Prostate gland (tissue), 2 donors: Measurements from ENCODE around the gene NRSN2. TPM values are rescaled to one million over a fixed set of nuclear protein-coding genes. Genes with fewer than 3 reads are reported as not detected.

Source experiments
- DNase-seq: peaks from one replicate; pipeline ENCODE4 v3.0.0-alpha.2; 2019; ENCODE audit warnings: low spot score
- H3K27ac ChIP-seq, 2 donors: fragments of 200-600 bp; sonication (generic); 2 replicates each; pipeline ENCODE4 v1.5.1; 2017 to 2019
- H3K27me3 ChIP-seq: fragments of 200-600 bp; sonication (generic); replicated peaks from 2 replicates; pipeline ENCODE4 v1.5.1; 2019; ENCODE audit not compliant: insufficient read depth
- H3K36me3 ChIP-seq, 2 donors: fragments of 200-600 bp; sonication (generic); 1 replicate in 1 of 2; 2 replicates in 1 of 2; pipeline versions ENCODE4 v1.5.1 to v1.8.1; 2017 to 2019
- H3K4me1 ChIP-seq: fragments of 200-600 bp; sonication (generic); replicated peaks from 2 replicates; pipeline ENCODE4 v1.5.1; 2019
- H3K4me3 ChIP-seq, 2 donors: fragments of 200-600 bp; sonication (generic); 2 replicates each; pipeline ENCODE4 v1.5.1; 2017 to 2019
- H3K9me3 ChIP-seq: fragments of 200-600 bp; sonication (generic); 2 replicates; pipeline ENCODE4 v1.5.1; 2017
- CTCF ChIP-seq, 4 experiments: fragments of 200-600 bp in 2 of 4; fragments of 450-650 bp in 2 of 4; sonication (generic) in 2 of 4; IDR thresholded peaks; 1 replicate in 3 of 4; 2 replicates in 1 of 4; pipeline ENCODE4 v1.5.1; 2016 to 2019; ENCODE audit warnings: antibody characterized with exemption in 4 of 4, mild to moderate bottlenecking in 2 of 4, moderate library complexity in 2 of 4
- POLR2A ChIP-seq: fragments of 450-650 bp; IDR thresholded peaks from one replicate; pipeline ENCODE4 v1.6.1; 2016; ENCODE audit warnings: antibody characterized with exemption, mild to moderate bottlenecking
- POLR2AphosphoS5 ChIP-seq: sonication (generic); formaldehyde crosslinking; IDR thresholded peaks from one replicate; pipeline ENCODE4 v1.6.1; 2017; ENCODE audit warnings: antibody characterized with exemption
- WGBS: methylation state at CpG from one replicate; pipeline ENCODE4 v1.1.5; 2018; 5-methylcytosine and 5-hydroxymethylcytosine counted together
- intact Hi-C: fragments of 100-400 bp; cut with DNase I; formaldehyde crosslinking; loops from one replicate; pipeline ENCODE4 v1.14.2; 2022
- total RNA-seq, 2 donors: library from RNA; depleted of rRNA; stranded (reverse); fragments of >200 nt; gene quantifications; one replicate each; pipeline ENCODE4 v1.1.0, GENCODE V29; 2016

Gene NRSN2
- total RNA-seq, 2 donors from 2014 or later: 26.3 to 48.3 TPM

DNA sequence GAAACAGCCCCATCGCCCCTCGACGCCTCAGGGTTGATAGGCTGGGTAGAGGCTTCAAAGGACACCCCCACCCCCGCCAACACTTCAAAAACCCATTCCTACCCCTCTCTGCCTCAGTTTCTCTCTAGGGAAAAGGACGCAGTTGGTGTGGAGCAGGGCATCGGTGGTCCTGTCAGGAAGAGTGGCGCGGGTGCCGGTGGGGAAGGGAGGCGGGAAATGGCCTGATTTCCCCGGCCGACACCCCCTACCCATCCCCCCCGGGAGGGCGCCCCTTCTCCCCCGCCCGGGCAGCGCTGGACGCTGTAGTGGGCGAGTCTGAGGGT, 367 bp downstream of the NRSN2 start:
- TF ChIP-seq CTCF (IDR thresholded peaks at IDR 0.05): no peak
- no peak for TF ChIP-seq POLR2AphosphoS5
- Histone ChIP-seq H3K27ac (peak overlapping the region; percentile 94 to 97), H3K4me3 (peak overlapping the region; percentile 57 to 62), H3K9me3 (no peaks in the 10 kb centered on the region), H3K27me3 (no peaks in the 10 kb centered on the region), H3K4me1 (peaks cover 9% of the 10 kb centered on the region), H3K36me3 (no peaks in the 10 kb centered on the region)
- intact Hi-C loops: no loop called here
- no peak for DNase-seq
- WGBS: 0% methylated on average over 19 of the region's 19 CpGs

DNA sequence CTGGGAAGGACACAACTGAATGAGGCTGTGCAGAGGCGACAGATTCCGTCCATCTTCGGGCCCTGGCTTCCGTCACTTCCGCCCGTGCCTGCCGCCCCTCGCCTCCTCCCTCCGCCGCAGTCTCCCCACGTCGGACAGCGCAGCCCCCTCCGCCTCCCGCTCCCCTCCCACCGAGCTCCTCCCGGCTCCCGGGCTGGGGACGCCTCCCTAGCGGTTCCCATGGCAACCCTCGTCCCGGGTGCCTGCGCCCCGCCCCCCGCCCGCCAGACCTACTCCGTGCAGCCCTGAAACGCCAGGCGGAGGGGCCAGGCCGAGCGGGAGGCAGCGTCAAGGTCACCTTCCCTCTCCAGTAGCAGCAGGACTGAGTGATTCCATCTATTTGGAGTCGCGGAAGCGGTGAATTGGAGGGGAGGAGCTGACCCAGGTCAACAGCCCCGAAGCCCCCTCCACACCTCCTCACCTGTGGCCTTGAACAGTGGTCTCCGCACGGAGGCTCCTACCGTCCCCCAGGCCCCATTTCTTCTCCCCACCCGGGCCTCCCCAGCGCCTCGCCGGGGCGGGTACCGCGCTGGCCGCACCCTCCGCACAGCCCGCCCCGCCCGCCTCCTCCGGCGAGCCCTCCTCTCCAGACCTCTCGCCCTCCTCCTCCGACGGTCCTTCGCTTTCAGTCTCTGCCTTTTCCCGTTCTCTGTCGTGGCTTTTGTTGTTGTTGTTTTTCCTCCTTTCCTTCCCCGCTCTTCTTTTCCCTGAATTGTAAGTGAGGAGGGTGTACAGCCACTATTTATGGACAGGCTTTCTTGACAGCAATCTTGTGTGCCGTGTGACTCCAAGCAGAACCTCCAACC, 951 bp downstream of the NRSN2 start:
- Histone ChIP-seq H3K27ac (peak overlapping the region; percentile 94 to 97), H3K4me1 (peaks cover 9% of the 10 kb centered on the region), H3K9me3 (no peaks in the 10 kb centered on the region), H3K27me3 (no peaks in the 10 kb centered on the region), H3K36me3 (no peaks in the 10 kb centered on the region), H3K4me3 (peak overlapping the region; percentile 57 to 62)
- WGBS: 0% methylated on average over 50 of the region's 61 CpGs
- TF ChIP-seq POLR2A (peak; percentile 53), CTCF (IDR thresholded peaks at IDR 0.05) (no peak), POLR2AphosphoS5 (peak; percentile 72)
- intact Hi-C loops: no loop called here
- DNase-seq: peak; percentile 88

- H3K27ac ChIP-seq: peak overlapping the region; percentile 94 to 97
- intact Hi-C loops: no loop called here
- WGBS: 87% methylated on average over 19 of the region's 19 CpGs
- H3K36me3 ChIP-seq: no peaks in the 10 kb centered on the region
- no peak for DNase-seq
- H3K4me1 ChIP-seq: peaks cover 9% of the 10 kb centered on the region
- TF ChIP-seq POLR2AphosphoS5 (peak; percentile 30), POLR2A (no peak)
- no peak overlapping the region for H3K4me3 ChIP-seq
- H3K27me3 ChIP-seq: no peaks in the 10 kb centered on the region
- H3K9me3 ChIP-seq: no peaks in the 10 kb centered on the region
These were observed 2.3 kb downstream of the NRSN2 start for GRCh38 chr20:348972-349841.

- no peaks in the 10 kb centered on the region for H3K36me3 ChIP-seq
- DNase-seq: no peak
These were observed 6.3 kb downstream of the NRSN2 start for GRCh38 chr20:353166-353565.

More at GRCh38 chr20:353166-353565, 6.3 kb downstream of the NRSN2 start:
- intact Hi-C loops: loop anchor here (5.0 to 10.0 kb wide), 2 partner anchors 54 to 382 kb away; partner anchors contain the start of gene RBCK1
- 89% methylated on average over 13 of the region's 13 CpGs for WGBS
- H3K27me3 ChIP-seq: no peaks in the 10 kb centered on the region
- H3K4me3 ChIP-seq: no peak overlapping the region
- H3K27ac ChIP-seq: no peak overlapping the region
- TF ChIP-seq POLR2AphosphoS5: no peak
- TF ChIP-seq POLR2A: no peak
- no peak for TF ChIP-seq CTCF (IDR thresholded peaks at IDR 0.05)
- no peaks in the 10 kb centered on the region for H3K9me3 ChIP-seq
- H3K4me1 ChIP-seq: no peaks in the 10 kb centered on the region
